Neural cell (in vitro differentiated cells): Measurements from ENCODE around the gene MBNL2. TPM values are rescaled to one million over a fixed set of nuclear protein-coding genes. Genes with fewer than 3 reads are reported as not detected.

Experiments used
- H2AFZ ChIP-seq: fragments of 200-600, 300-800 bp; sonication (generic), shearing (Covaris generic); 2 replicates; pipeline ENCODE4 v1.6.0; 2014; ENCODE audit warnings: low read depth, mild to moderate bottlenecking, antibody characterized with exemption, low read length, moderate library complexity
- H3F3A ChIP-seq: fragments of 200-600 bp; shearing (Covaris generic); 2 replicates; pipeline ENCODE4 v1.6.1; 2016; ENCODE audit warnings: mild to moderate bottlenecking, moderate library complexity, mixed read lengths, antibody characterized with exemption, low read length; ENCODE audit not compliant: insufficient read depth, poor library complexity, severe bottlenecking
- H3K27ac ChIP-seq: fragments of 200-600, 300-800 bp; sonication (generic), shearing (Covaris generic); 2 replicates; pipeline ENCODE4 v1.5.1; 2014; ENCODE audit warnings: mild to moderate bottlenecking, low read length, moderate library complexity
- H3K27me3 ChIP-seq: fragments of 300-800, 200-600 bp; sonication (generic), shearing (Covaris generic); 2 replicates; pipeline ENCODE4 v1.6.0; 2014; ENCODE audit warnings: mild to moderate bottlenecking, low read depth, low read length, moderate library complexity; ENCODE audit not compliant: insufficient read depth
- H3K36me3 ChIP-seq: fragments of 300-800, 200-600 bp; sonication (generic), shearing (Covaris generic); 2 replicates; pipeline ENCODE4 v1.5.1; 2014; ENCODE audit warnings: mild to moderate bottlenecking, antibody characterized with exemption, low read length, moderate library complexity; ENCODE audit not compliant: insufficient read depth
- H3K4me2 ChIP-seq: fragments of 300-800, 200-600 bp; sonication (generic), shearing (Covaris generic); 2 replicates; pipeline ENCODE4 v1.6.0; 2014; ENCODE audit warnings: mild to moderate bottlenecking, low read length
- H3K4me3 ChIP-seq: fragments of 300-800, 200-600 bp; sonication (generic), shearing (Covaris generic); 2 replicates; pipeline ENCODE4 v1.5.1; 2014; ENCODE audit warnings: mild to moderate bottlenecking, low read length, moderate library complexity
- H3K79me2 ChIP-seq: fragments of 200-600 bp; shearing (Covaris generic); replicated peaks from 2 replicates; pipeline ENCODE4 v1.6.0; 2014; ENCODE audit warnings: mild to moderate bottlenecking, low read length, moderate library complexity; ENCODE audit not compliant: insufficient read depth
- H3K9ac ChIP-seq: fragments of 300-800, 200-600 bp; sonication (generic), shearing (Covaris generic); 2 replicates; pipeline ENCODE4 v1.6.1; 2016; ENCODE audit warnings: mild to moderate bottlenecking, low read length, mixed read lengths
- H3K9me2 ChIP-seq: fragments of 200-600 bp; shearing (Covaris generic); 2 replicates; pipeline ENCODE4 v1.6.1; 2016; ENCODE audit warnings: mild to moderate bottlenecking, low read length, mixed read lengths; ENCODE audit not compliant: insufficient read depth
- H3K9me3 ChIP-seq: fragments of 200-600, 300-800 bp; sonication (generic), shearing (Covaris generic); 2 replicates; pipeline ENCODE4 v1.6.1; 2016; ENCODE audit warnings: mild to moderate bottlenecking, mixed run types, low read length, moderate library complexity, mixed read lengths
- H4K20me1 ChIP-seq: fragments of 200-600 bp; shearing (Covaris generic); 2 replicates; pipeline ENCODE4 v1.6.1; 2016; ENCODE audit warnings: mild to moderate bottlenecking, mixed run types; ENCODE audit not compliant: insufficient read depth
- CTCF ChIP-seq: fragments of 450-650 bp; IDR thresholded peaks from 2 replicates; pipeline ENCODE4 v1.5.1; 2014; ENCODE audit warnings: antibody characterized with exemption, mild to moderate bottlenecking, moderate library complexity; ENCODE audit not compliant: poor library complexity, severe bottlenecking
- EP300 ChIP-seq: fragments of 450-650 bp; conservative IDR thresholded peaks from 2 replicates; pipeline ENCODE4 v1.6.1; 2014; ENCODE audit warnings: antibody characterized with exemption, mild to moderate bottlenecking, moderate library complexity; ENCODE audit not compliant: poor library complexity, severe bottlenecking
- EZH2 ChIP-seq: fragments of 200-600, 300-800 bp; shearing (Covaris generic), sonication (generic); IDR thresholded peaks from 2 replicates; pipeline ENCODE4 v1.6.1; 2014; ENCODE audit warnings: antibody characterized with exemption, low read length, borderline replicate concordance, mild to moderate bottlenecking; ENCODE audit not compliant: insufficient read depth, poor library complexity, severe bottlenecking
- MXI1 ChIP-seq: fragments of 450-650 bp; conservative IDR thresholded peaks from 2 replicates; pipeline ENCODE4 v1.6.1; 2014; ENCODE audit warnings: antibody characterized with exemption, mild to moderate bottlenecking; ENCODE audit not compliant: poor library complexity, severe bottlenecking
- POLR2AphosphoS5 ChIP-seq: IDR thresholded peaks from 2 replicates; pipeline ENCODE4 v1.6.1; 2012
- RAD21 ChIP-seq: fragments of 450-650 bp; conservative IDR thresholded peaks from 2 replicates; pipeline ENCODE4 v1.6.1; 2014; ENCODE audit warnings: antibody characterized with exemption, mild to moderate bottlenecking, moderate library complexity
- REST ChIP-seq: IDR thresholded peaks from 2 replicates; pipeline ENCODE4 v1.6.1; 2012; ENCODE audit warnings: borderline replicate concordance
- SMC3 ChIP-seq: fragments of 450-650 bp; conservative IDR thresholded peaks from 2 replicates; pipeline ENCODE4 v1.6.1; 2014; ENCODE audit warnings: antibody characterized with exemption, mild to moderate bottlenecking, moderate library complexity; ENCODE audit not compliant: poor library complexity
- TAF1 ChIP-seq: IDR thresholded peaks from 2 replicates; pipeline ENCODE4 v1.6.1; 2012; ENCODE audit warnings: low read depth
- polyA plus RNA-seq: library from polyadenylated mRNA; depleted of rRNA; stranded (reverse); fragments of >200 nt; gene quantifications from 2 replicates; pipeline ENCODE4 v1.2.3, GENCODE V29; 2014

MBNL2 gene
- polyA plus RNA-seq, 1 donor from 2014 or later: 4.3 TPM

GRCh38 chr13:97330448-97330847, 108.3 kb downstream of the MBNL2 start:
- H2AFZ ChIP-seq: no peak overlapping the region
- H3K4me2 ChIP-seq: no peak overlapping the region
- H3K27ac ChIP-seq: no peak overlapping the region
- H3F3A ChIP-seq: no peaks in the 10 kb centered on the region
- no peaks in the 10 kb centered on the region for H3K27me3 ChIP-seq
- H4K20me1 ChIP-seq: no peaks in the 10 kb centered on the region
- H3K79me2 ChIP-seq: no peaks in the 10 kb centered on the region
- TF ChIP-seq CTCF: no peak
- TF ChIP-seq POLR2AphosphoS5: no peak
- TF ChIP-seq SMC3: no peak
- no peak for TF ChIP-seq TAF1
- TF ChIP-seq REST: no peak
- TF ChIP-seq EP300: no peak
- no peak for TF ChIP-seq RAD21
- no peak overlapping the region for H3K9ac ChIP-seq
- no peaks in the 10 kb centered on the region for H3K36me3 ChIP-seq
- H3K9me3 ChIP-seq: no peaks in the 10 kb centered on the region
- H3K4me3 ChIP-seq: no peak overlapping the region
- no peaks in the 10 kb centered on the region for H3K9me2 ChIP-seq

- Histone ChIP-seq H3K79me2 (no peaks in the 10 kb centered on the region), H3K4me3 (no peak overlapping the region), H3F3A (no peaks in the 10 kb centered on the region), H3K9me2 (no peaks in the 10 kb centered on the region), H3K36me3 (no peaks in the 10 kb centered on the region), H3K9ac (no peak overlapping the region), H3K27ac (no peak overlapping the region), H3K4me2 (no peak overlapping the region), H2AFZ (no peak overlapping the region), H4K20me1 (no peaks in the 10 kb centered on the region), H3K9me3 (no peaks in the 10 kb centered on the region), H3K27me3 (no peaks in the 10 kb centered on the region)
- TF ChIP-seq EZH2 (no peak), EP300 (no peak)
Observed at GRCh38 chr13:97332742-97333141, 110.6 kb downstream of the MBNL2 start.

- no peaks in the 10 kb centered on the region for H3F3A ChIP-seq
- no peaks in the 10 kb centered on the region for H3K36me3 ChIP-seq
- no peaks in the 10 kb centered on the region for H3K9me3 ChIP-seq
- no peaks in the 10 kb centered on the region for H3K27me3 ChIP-seq
- no peaks in the 10 kb centered on the region for H3K9me2 ChIP-seq
- H2AFZ ChIP-seq: no peak overlapping the region
- H3K4me3 ChIP-seq: no peak overlapping the region
- no peak overlapping the region for H3K9ac ChIP-seq
- H3K27ac ChIP-seq: no peak overlapping the region
- no peaks in the 10 kb centered on the region for H3K79me2 ChIP-seq
- TF ChIP-seq TAF1 (no peak), MXI1 (no peak), CTCF (no peak), EP300 (no peak), REST (no peak), POLR2AphosphoS5 (no peak), RAD21 (no peak), SMC3 (no peak), EZH2 (no peak)
- no peaks in the 10 kb centered on the region for H4K20me1 ChIP-seq
- H3K4me2 ChIP-seq: no peak overlapping the region
Observed at GRCh38 chr13:97333983-97334382, 111.8 kb downstream of the MBNL2 start.
